ENCODE measurements around the gene CDKAL1. TPM values are rescaled to one million over a fixed set of nuclear protein-coding genes. Genes with fewer than 3 reads are reported as not detected.

Gene CDKAL1
- total and polyA plus RNA-seq, 2 of the 8 experiments (the other 6 are each of a cell fraction or from before 2014, with no cell fraction given) = 8.4 to 24.6 TPM

GRCh38 chr6:20724443-20725190 lies 190.4 kb downstream of the CDKAL1 start:
- no peak overlapping the region for H4K8ac ChIP-seq (ENCODE audit: extremely low read depth, insufficient read depth, low read length)
- CTCF ChIA-PET (ENCODE audit: partially characterized antibody) = interaction anchor here (0.8 to 0.9 kb wide), 2 partner anchors 8 to 227 kb away, joined by 3 to 4 read pairs; no protein-coding TSS in a partner anchor
- H2BK20ac ChIP-seq (ENCODE audit: low read length) = no peak overlapping the region
- no peak overlapping the region for H3K9ac ChIP-seq (replicated peaks in 1 of 4; ENCODE audit: extremely low read depth in 1 of 4, low read depth in 3 of 4, low read length in 3 of 4)
- H4K20me1 ChIP-seq (replicated peaks in 1 of 2; ENCODE audit: control insufficient read depth in 1 of 2, insufficient read depth in 2 of 2, low read length in 2 of 2) = no peaks in the 10 kb centered on the region
- H2AK5ac ChIP-seq (ENCODE audit: low read depth, low read length) = no peak overlapping the region
- H3K9me3 ChIP-seq (ENCODE audit: insufficient read depth in 2 of 2, low read depth in 1 of 2, low read length in 1 of 2) = no peaks in the 10 kb centered on the region
- no peaks in the 10 kb centered on the region; the same call in 1 of the 2 replicates for H3K79me1 ChIP-seq (ENCODE audit: low read depth, low read length)
- H3K4me3 ChIP-seq (ENCODE audit: extremely low read depth in 1 of 4, insufficient read depth in 2 of 4, low read depth in 3 of 4, low read length in 4 of 4) = no peak overlapping the region
- no peaks in the 10 kb centered on the region for H3K23me2 ChIP-seq (ENCODE audit: low read depth, low read length)
- FAIRE-seq = no peak
- H2AFZ ChIP-seq (ENCODE audit: low read length) = no peak overlapping the region
- no peak overlapping the region for H2BK12ac ChIP-seq (ENCODE audit: low read depth, low read length)
- no peak overlapping the region for H3K18ac ChIP-seq (ENCODE audit: extremely low read depth, low read length)
- no peak overlapping the region for H3K23ac ChIP-seq (ENCODE audit: insufficient read length)
- peaks cover 0 to 11% (median 6%) of the 10 kb centered on the region in 4 experiments; a peak in 4 of 7 replicates for H3K4me1 ChIP-seq (replicated peaks in 1 of 4; ENCODE audit: control insufficient read depth in 3 of 4, insufficient read depth in 4 of 4, low read length in 3 of 4)
- DNase-seq (ENCODE audit: low read depth in 1 of 2, low spot score in 2 of 2) = no peak
- no peak overlapping the region for H3K56ac ChIP-seq (replicated peaks; ENCODE audit: insufficient read length, low read depth, low read length)
- H4K91ac ChIP-seq (replicated peaks; ENCODE audit: insufficient read length, low read length) = no peak overlapping the region
- H3K27me3 ChIP-seq (replicated peaks in 1 of 4; ENCODE audit: control insufficient read depth in 3 of 4, extremely low read depth in 1 of 4, insufficient read depth in 3 of 4, low read length in 3 of 4) = no peaks in the 10 kb centered on the region
- TF ChIP-seq TEAD4 (IDR thresholded peaks at IDR 0.05; ENCODE audit: low read depth, low read length) (peak; percentile 88), GTF2F1 (IDR thresholded peaks at IDR 0.05; ENCODE audit: borderline replicate concordance, low read depth, low read length) (no peak)
- H2BK120ac ChIP-seq (replicated peaks; ENCODE audit: low read depth, low read length) = no peak overlapping the region
- H3K27ac ChIP-seq (ENCODE audit: low read depth, low read length) = no peak overlapping the region
- 73% methylated on average over 6 of the region's 6 CpGs; no CpG with 5 or more reads in 1 of the 2 experiments for WGBS, 2 experiments (ENCODE audit: extremely low coverage in 1 of 2, insufficient coverage in 1 of 2, insufficient read length in 1 of 2, insufficient replicate concordance in 2 of 2, low coverage in 1 of 2, low lambda C conversion rate in 2 of 2, missing lambda C conversion rate in 1 of 2)
- POLR2A ChIA-PET (ENCODE audit: partially characterized antibody) = no interaction called here
- H3K4ac ChIP-seq (replicated peaks; ENCODE audit: insufficient read length, low read depth, low read length) = no peak overlapping the region
- H4K5ac ChIP-seq (ENCODE audit: insufficient read length, low read depth, low read length) = no peak overlapping the region
- H3K4me2 ChIP-seq (ENCODE audit: insufficient read depth in 1 of 2, low read depth in 2 of 2, low read length in 2 of 2) = no peak overlapping the region; a peak in 1 of 4 replicates
- no peak overlapping the region for H2BK5ac ChIP-seq (ENCODE audit: low read depth, low read length)
- no peak overlapping the region for H3K14ac ChIP-seq (ENCODE audit: insufficient read length)
- H2BK15ac ChIP-seq (ENCODE audit: low read length) = no peak overlapping the region
- H3K79me2 ChIP-seq (ENCODE audit: control insufficient read depth in 1 of 2, insufficient read depth in 2 of 2, low read length in 2 of 2) = 0 out of 4 replicates have a peak, but pooled peaks cover 0 to 2% of the 10 kb centered on the region in 2 experiments
- H3K36me3 ChIP-seq (ENCODE audit: control insufficient read depth in 2 of 4, insufficient read depth in 4 of 4, low read length in 3 of 4) = no peaks in the 10 kb centered on the region

Data from H1 (cell line).